ENCODE data around the gene HLA-F. TPM values are rescaled to one million over a fixed set of nuclear protein-coding genes. Genes with fewer than 3 reads are reported as not detected.

HLA-F gene
- 100 to 1,000 TPM; 170 to 181 TPM for total RNA-seq

DNA sequence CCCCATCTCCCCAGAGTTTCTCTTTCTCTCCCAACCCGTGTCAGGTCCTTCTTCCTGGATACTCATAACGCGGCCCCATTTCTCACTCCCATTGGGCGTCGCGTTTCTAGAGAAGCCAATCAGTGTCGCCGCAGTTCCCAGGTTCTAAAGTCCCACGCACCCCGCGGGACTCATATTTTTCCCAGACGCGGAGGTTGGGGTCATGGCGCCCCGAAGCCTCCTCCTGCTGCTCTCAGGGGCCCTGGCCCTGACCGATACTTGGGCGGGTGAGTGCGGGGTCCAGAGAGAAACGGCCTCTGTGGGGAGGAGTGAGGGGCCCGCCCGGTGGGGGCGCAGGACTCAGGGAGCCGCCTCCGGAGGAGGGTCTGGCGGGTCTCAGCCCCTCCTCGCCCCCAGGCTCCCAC is at the start of gene HLA-F:
TSS of gene HLA-F (plus strand) at position 173 of the 404 bp plus-strand sequence. CDS start at position 203, 30 bp downstream.
- no peaks in the 10 kb centered on the region for H3K9me3 Mint-ChIP-seq (ENCODE audit: insufficient read depth)
- ATAC-seq (peak; percentile 85), DNase-seq (peak; percentile 81)
- ChIA-PET POLR2A (no interaction called here), CTCF (interaction anchor here (0.6 to 1.8 kb wide), 2 partner anchors 15 to 17 kb away, joined by 3 to 9 read pairs; no protein-coding TSS in a partner anchor)
- H3K4me1 Mint-ChIP-seq (ENCODE audit: low read depth), result peaks cover 58% of the 10 kb centered on the region
- H3K36me3 Mint-ChIP-seq (ENCODE audit: low read depth), result peaks cover 46% of the 10 kb centered on the region
- no peaks in the 10 kb centered on the region for H3K27me3 Mint-ChIP-seq (ENCODE audit: low read depth)
- peak within 1 kb of the TSS; percentile 84 for H3K27ac Mint-ChIP-seq
- H3K4me3 Mint-ChIP-seq, result peak within 1 kb of the TSS; percentile 81

DNA sequence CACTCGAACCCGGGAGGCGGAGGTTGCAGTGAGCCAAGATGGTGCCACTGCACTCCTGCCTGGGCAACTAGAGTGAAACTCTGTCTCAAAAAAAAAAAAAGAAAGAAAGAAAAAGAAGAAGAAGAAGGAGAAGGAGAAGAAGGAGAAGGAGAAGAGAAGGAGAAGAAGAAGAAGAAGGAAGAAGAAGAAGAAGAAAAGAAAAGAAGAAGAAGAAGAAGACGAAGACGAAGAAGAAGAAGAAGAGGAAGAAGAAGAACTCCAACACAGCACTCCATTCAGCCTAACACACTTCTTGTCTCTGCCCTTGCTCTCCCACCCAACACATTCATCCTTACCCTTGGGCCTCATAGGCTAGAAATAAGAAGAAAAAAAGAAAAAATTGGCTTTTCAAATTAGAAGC is 49.2 kb upstream of the HLA-F start:
- Mint-ChIP-seq H3K27ac (no peak overlapping the region), H3K9me3 (ENCODE audit: insufficient read depth) (no peaks in the 10 kb centered on the region), H3K4me3 (no peak overlapping the region), H3K27me3 (ENCODE audit: low read depth) (peaks cover 16% of the 10 kb centered on the region), H3K4me1 (ENCODE audit: low read depth) (peaks cover 10% of the 10 kb centered on the region), H3K36me3 (ENCODE audit: low read depth) (no peaks in the 10 kb centered on the region)
- CTCF ChIA-PET, result interaction anchor here (1.6 kb wide), 1 partner anchor 160 kb away, joined by 4 read pairs; no protein-coding TSS in a partner anchor
- POLR2A ChIA-PET, result no interaction called here
- DNase-seq, result no peak
- ATAC-seq, result no peak

DNA sequence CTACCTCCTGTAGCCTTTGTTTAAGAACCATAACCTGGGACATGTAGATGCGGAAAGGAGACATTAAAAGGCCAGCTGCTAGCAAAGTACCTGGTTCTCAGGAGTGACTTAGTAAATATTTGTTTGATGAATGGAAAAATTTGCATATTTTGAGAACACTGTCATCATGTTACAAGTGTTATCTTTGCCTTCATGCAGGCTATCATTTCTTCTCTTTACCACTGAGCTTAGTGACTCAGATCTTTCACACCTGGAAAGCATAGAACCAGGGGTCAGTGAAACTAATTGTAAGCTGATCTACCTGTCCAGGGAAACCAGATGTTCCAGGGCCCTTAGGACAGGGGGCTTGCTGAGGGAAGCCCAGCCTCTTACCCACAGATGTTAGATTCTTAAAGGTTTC is 47.7 kb upstream of the HLA-F start:
- Mint-ChIP-seq H3K4me1 (ENCODE audit: low read depth) (peaks cover 10% of the 10 kb centered on the region), H3K4me3 (no peak overlapping the region), H3K36me3 (ENCODE audit: low read depth) (no peaks in the 10 kb centered on the region), H3K27ac (no peak overlapping the region), H3K27me3 (ENCODE audit: low read depth) (peaks cover 16% of the 10 kb centered on the region), H3K9me3 (ENCODE audit: insufficient read depth) (no peaks in the 10 kb centered on the region)
- CTCF ChIA-PET, result interaction anchor here (1.6 to 6.2 kb wide), 2 partner anchors 24 to 159 kb away, joined by 4 to 69 read pairs; no protein-coding TSS in a partner anchor
- DNase-seq (no peak), ATAC-seq (no peak)
- POLR2A ChIA-PET, result no interaction called here

DNA sequence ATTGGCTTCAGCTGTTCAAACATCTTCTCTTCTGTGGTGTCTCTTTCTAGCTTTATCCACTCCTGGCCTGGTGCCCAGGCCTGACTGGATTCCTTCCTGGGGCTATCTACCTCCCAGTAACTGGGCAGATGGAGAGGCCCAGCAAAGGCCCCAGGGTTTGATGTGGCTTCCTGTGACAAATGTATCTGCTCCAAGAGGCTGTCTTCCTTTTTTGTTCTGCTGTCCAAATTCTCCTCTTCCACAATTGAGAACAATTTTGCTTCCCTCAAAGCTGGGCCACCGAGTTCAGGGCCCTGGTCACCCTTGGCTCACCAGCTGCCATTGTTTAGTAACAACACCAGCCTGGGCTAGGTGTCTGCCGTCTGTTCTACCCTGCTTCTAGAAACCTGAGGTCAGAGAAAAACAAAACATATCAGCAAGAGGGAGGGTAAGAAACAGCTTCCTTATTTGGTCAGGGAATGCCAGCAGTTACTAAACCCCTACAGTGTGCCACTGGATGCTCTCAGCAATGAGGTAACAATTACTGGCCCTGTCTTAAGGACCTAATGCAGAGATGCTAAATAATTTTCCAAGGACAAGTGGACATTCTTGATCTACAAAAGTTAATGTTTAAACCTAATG is 46.1 kb upstream of the HLA-F start:
- no peak for ATAC-seq
- CTCF ChIA-PET, result interaction anchor here (1.2 to 6.2 kb wide), 3 partner anchors 20 to 26 kb away, joined by 3 to 69 read pairs (median 4); no protein-coding TSS in a partner anchor
- DNase-seq, result no peak
- peaks cover 9% of the 10 kb centered on the region for H3K27me3 Mint-ChIP-seq (ENCODE audit: low read depth)
- H3K4me3 Mint-ChIP-seq, result no peak overlapping the region
- POLR2A ChIA-PET, result no interaction called here
- H3K36me3 Mint-ChIP-seq (ENCODE audit: low read depth), result no peaks in the 10 kb centered on the region
- peaks cover 10% of the 10 kb centered on the region for H3K4me1 Mint-ChIP-seq (ENCODE audit: low read depth)
- no peak overlapping the region for H3K27ac Mint-ChIP-seq
- no peaks in the 10 kb centered on the region for H3K9me3 Mint-ChIP-seq (ENCODE audit: insufficient read depth)

DNA sequence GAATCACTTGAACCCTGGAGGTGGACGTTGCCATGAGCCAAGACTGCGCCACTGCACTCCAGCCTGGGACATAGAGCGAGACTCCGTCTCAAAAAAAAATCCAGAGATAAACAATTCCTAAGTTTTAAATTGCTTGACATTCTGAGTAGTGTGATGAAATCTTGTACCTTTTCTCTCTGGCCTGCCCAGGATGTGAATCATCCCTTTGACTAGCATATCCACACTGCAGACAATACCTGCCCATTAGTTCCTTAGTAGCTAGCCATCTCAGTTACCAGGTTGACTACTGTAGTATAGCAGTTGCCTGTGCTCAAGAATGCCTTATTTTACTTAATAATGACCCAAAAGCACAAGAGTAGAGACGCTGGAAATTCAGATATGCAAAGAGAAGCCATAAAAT is 45.1 kb upstream of the HLA-F start:
- no peaks in the 10 kb centered on the region for H3K36me3 Mint-ChIP-seq (ENCODE audit: low read depth)
- H3K4me1 Mint-ChIP-seq (ENCODE audit: low read depth), result peaks cover 10% of the 10 kb centered on the region
- no peak overlapping the region for H3K27ac Mint-ChIP-seq
- H3K4me3 Mint-ChIP-seq, result no peak overlapping the region
- H3K9me3 Mint-ChIP-seq (ENCODE audit: insufficient read depth), result no peaks in the 10 kb centered on the region
- ATAC-seq, result no peak
- H3K27me3 Mint-ChIP-seq (ENCODE audit: low read depth), result peaks cover 7% of the 10 kb centered on the region
- no peak for DNase-seq
- ChIA-PET CTCF (interaction anchor here (1.2 to 6.2 kb wide), 2 partner anchors 18 to 26 kb away, joined by 4 to 69 read pairs; no protein-coding TSS in a partner anchor), POLR2A (no interaction called here)

DNA sequence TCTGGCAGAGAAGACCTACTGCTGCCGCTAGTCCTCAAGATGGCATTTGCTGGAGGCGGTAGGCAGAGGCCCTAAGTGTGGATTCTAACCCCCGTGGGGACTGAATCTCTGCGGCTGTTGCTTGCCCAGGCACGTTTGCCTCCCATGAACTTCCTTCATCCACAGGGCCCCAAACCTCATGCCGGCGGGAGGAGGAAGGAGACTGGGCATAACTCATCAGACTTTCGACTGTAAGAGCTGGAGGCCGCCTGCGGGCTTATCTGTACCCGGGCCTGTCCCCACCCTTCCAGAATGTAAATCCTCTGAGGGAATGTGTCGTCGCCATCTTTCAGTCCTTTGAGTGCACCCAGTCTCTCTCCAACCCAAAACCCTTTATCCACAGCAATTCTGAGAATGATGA is 43.3 kb upstream of the HLA-F start:
- POLR2A ChIA-PET, result no interaction called here
- Mint-ChIP-seq H3K9me3 (ENCODE audit: insufficient read depth) (no peaks in the 10 kb centered on the region), H3K27ac (no peak overlapping the region), H3K27me3 (ENCODE audit: low read depth) (no peaks in the 10 kb centered on the region), H3K36me3 (ENCODE audit: low read depth) (no peaks in the 10 kb centered on the region), H3K4me1 (ENCODE audit: low read depth) (peaks cover 16% of the 10 kb centered on the region), H3K4me3 (no peak overlapping the region)
- DNase-seq, result no peak
- CTCF ChIA-PET, result interaction anchor here (6.2 kb wide), 1 partner anchor 28 kb away, joined by 69 read pairs; no protein-coding TSS in a partner anchor
- no peak for ATAC-seq

DNA sequence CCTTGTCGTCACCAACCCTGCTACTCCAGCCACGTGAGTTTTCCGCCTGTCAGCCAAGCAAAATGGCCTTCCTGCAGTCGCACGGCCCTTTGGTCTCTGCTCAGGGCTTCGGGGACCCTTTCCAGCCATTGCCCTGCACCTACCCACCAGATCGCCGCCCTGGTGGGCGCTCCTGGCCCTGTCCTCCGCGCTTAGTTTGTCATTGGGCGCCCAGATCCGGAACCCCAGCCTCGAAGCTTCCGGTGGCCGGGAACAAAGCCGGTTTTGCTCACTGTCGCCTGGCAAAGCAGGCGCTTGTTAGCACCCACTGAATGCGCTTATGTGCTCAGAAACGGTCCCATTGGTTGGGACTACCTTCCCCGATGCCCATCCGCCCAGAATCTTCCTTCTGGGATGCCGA is 42.8 kb upstream of the HLA-F start:
- H3K27ac Mint-ChIP-seq, result no peak overlapping the region
- peaks cover 2% of the 10 kb centered on the region for H3K27me3 Mint-ChIP-seq (ENCODE audit: low read depth)
- no peaks in the 10 kb centered on the region for H3K36me3 Mint-ChIP-seq (ENCODE audit: low read depth)
- no peak overlapping the region for H3K4me3 Mint-ChIP-seq
- no peaks in the 10 kb centered on the region for H3K9me3 Mint-ChIP-seq (ENCODE audit: insufficient read depth)
- DNase-seq, result no peak
- ATAC-seq, result no peak
- CTCF ChIA-PET, result interaction anchor here (6.2 kb wide), 1 partner anchor 29 kb away, joined by 69 read pairs; no protein-coding TSS in a partner anchor
- H3K4me1 Mint-ChIP-seq (ENCODE audit: low read depth), result peaks cover 16% of the 10 kb centered on the region
- POLR2A ChIA-PET, result no interaction called here

DNA sequence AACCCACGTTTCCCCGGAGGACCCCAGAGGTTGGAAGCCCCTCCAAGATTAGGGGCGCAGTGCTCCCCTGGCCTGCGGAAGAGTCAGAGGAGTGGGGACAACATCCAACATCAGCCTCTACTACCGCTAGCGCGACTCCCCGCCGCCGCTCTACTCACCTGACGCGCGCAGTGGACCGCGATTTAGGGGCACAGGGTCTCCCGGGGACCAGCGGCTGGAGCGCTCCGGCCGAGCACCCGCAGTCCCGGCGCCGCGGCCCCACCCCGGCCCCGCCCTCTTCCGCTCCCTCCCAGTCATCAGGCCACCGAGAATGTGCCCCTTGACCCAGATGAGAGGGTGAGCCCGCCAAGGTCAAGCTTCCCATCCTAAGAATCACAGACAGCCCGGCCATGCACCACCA is 42.3 kb upstream of the HLA-F start, which contains the start of gene ZFP57:
TSS of gene ZFP57 (minus strand) at position 249 of the 400 bp plus-strand sequence. CDS start 4,149 bp downstream, outside the sequence.
- CTCF ChIA-PET, result no interaction called here
- DNase-seq, result no peak

DNA sequence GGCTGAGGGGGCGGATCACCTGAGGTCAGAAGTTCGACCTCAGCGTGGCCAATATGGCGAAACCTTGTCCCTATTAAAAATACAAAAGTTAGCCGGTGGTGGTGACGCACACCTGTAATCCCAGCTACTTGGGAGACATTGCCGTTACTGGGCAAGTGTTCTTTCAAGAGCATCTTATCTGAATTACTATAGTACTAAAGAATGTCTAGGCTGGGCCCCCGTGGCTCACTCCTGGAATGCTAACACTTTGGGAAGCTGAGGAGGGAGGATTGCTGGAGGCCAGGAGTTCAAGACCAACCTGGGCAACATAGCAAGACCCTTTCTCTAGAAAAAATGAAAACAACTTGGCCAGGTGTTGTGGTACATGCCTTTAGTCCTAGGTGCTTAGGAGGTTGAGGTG is 41.4 kb upstream of the HLA-F start:
- Mint-ChIP-seq H3K27ac (no peak overlapping the region), H3K36me3 (ENCODE audit: low read depth) (no peaks in the 10 kb centered on the region), H3K4me3 (no peak overlapping the region), H3K9me3 (ENCODE audit: insufficient read depth) (no peaks in the 10 kb centered on the region), H3K27me3 (ENCODE audit: low read depth) (peaks cover 4% of the 10 kb centered on the region), H3K4me1 (ENCODE audit: low read depth) (peaks cover 12% of the 10 kb centered on the region)
- ATAC-seq, result no peak
- ChIA-PET CTCF (interaction anchor here (1.6 kb wide), 1 partner anchor 28 kb away, joined by 5 read pairs; no protein-coding TSS in a partner anchor), POLR2A (no interaction called here)
- DNase-seq, result no peak

More for the DNA sequence above, 42.3 kb upstream of the HLA-F start, which contains the start of gene ZFP57:
- Mint-ChIP-seq H3K27ac (no peak within 1 kb of the TSS), H3K27me3 (ENCODE audit: low read depth) (peaks cover 4% of the 10 kb centered on the region), H3K4me1 (ENCODE audit: low read depth) (peaks cover 16% of the 10 kb centered on the region), H3K9me3 (ENCODE audit: insufficient read depth) (no peaks in the 10 kb centered on the region), H3K36me3 (ENCODE audit: low read depth) (no peaks in the 10 kb centered on the region), H3K4me3 (no peak within 1 kb of the TSS)
- POLR2A ChIA-PET, result no interaction called here
- no peak for ATAC-seq

DNA sequence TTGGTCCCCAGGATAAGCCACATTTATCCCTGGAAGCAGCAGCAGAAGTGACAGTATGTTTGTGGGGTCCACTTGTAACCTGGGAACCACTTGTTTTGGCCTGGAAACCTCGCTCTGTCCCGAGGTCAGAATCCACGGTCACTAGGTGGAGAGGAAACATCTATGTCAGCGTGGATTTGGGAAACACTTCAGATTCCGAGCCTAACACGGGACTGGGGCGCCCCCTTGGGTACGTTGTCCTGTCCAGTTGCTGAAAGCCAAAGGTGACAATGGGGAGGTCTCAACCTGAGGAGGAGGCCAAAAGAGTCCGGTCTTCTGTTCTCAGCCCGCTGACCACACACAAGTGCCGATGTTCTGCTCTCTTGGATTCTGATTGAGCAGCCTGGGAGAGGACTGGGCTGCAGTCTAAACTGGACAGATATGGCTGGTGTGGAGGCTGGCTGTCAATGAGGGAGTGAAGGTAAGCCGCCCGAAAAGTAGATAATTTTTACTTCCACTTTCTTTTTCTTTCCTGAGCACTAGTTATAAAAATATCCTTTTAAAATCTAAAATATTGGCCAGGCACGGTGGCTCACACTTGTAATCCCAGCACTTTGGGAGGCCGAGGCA is 37.4 kb upstream of the HLA-F start:
- Mint-ChIP-seq H3K36me3 (ENCODE audit: low read depth) (no peaks in the 10 kb centered on the region), H3K27ac (no peak overlapping the region), H3K9me3 (ENCODE audit: insufficient read depth) (no peaks in the 10 kb centered on the region), H3K4me3 (no peak overlapping the region), H3K27me3 (ENCODE audit: low read depth) (peaks cover 4% of the 10 kb centered on the region), H3K4me1 (ENCODE audit: low read depth) (peaks cover 6% of the 10 kb centered on the region)
- DNase-seq (no peak), ATAC-seq (no peak)
- ChIA-PET CTCF (interaction anchor here (2.8 to 2.9 kb wide), 2 partner anchors 32 to 37 kb away, joined by 12 to 19 read pairs; no protein-coding TSS in a partner anchor), POLR2A (no interaction called here)

DNA sequence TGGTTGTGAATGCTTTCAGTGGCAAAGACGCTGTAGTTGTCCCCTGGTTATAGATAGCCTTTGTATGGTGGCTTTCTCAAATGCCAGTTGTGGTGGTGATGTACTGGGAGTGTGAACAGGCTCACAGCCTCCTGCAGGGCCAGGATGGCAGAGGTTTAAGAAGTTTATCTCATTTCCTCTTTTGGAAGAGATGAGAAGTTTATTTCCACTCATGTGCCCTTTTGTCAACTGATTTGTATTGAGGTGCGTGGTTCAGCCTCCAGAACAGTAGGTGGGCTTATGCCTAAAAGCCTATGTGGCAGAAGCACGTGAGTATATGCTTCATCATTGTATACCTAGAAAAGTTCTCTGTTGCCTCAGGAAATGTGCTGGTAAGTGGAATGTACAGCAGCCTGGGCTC is 28.6 kb upstream of the HLA-F start:
- CTCF ChIA-PET, result interaction anchor here (1.6 kb wide), 1 partner anchor 41 kb away, joined by 6 read pairs; no protein-coding TSS in a partner anchor
- Mint-ChIP-seq H3K36me3 (ENCODE audit: low read depth) (peaks cover 3% of the 10 kb centered on the region), H3K9me3 (ENCODE audit: insufficient read depth) (peaks cover 5% of the 10 kb centered on the region)

More for the DNA sequence above, 28.6 kb upstream of the HLA-F start:
- ATAC-seq, result no peak
- POLR2A ChIA-PET, result no interaction called here
- Mint-ChIP-seq H3K27ac (no peak overlapping the region), H3K4me3 (no peak overlapping the region), H3K27me3 (ENCODE audit: low read depth) (peaks cover 12% of the 10 kb centered on the region), H3K4me1 (ENCODE audit: low read depth) (no peaks in the 10 kb centered on the region)
- DNase-seq, result no peak
